ENCODE results near the gene PDCD7. TPM values are rescaled to one million over a fixed set of nuclear protein-coding genes. Genes with fewer than 3 reads are reported as not detected.
A peak's percentile ranks its signal among the peaks of the same experiment; 100 is the strongest.

Gene PDCD7
- polyA plus RNA-seq, 6 donors from 2014 or later = 7.7 to 20.7 (median 14.5) TPM

DNA sequence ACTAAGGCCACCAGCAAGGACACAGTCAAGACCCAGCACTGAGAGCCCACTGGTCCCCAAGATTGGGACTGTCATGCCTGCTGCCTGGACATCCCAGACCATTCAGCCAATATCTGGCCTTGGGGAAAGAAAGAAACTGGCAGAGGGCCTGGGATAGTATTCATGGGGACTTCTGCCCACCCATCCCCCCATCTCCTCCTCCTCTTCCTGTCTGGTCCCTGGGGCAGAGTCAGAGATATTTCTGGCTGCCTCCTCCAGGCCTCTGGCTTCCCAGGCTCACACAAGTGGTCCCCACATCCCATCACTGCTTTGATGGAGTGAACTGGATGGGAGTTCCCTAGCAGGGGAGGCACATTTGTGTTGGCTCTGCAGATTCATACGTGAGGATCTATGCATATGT is 61.6 kb downstream of the PDCD7 start:
- Mint-ChIP-seq H3K27me3 (peaks cover 17 to 28% (median 24%) of the 10 kb centered on the region in 3 donors), H3K36me3 (no peaks in the 10 kb centered on the region), H3K4me3 (no peak overlapping the region), H3K27ac (no peak overlapping the region), H3K4me1 (peaks cover 0 to 13% (median 12%) of the 10 kb centered on the region in 3 donors), H3K9me3 (no peaks in the 10 kb centered on the region)
- DNase-seq = no peak
- ATAC-seq (ENCODE audit: low read depth in 2 of 2) = no peak

DNA sequence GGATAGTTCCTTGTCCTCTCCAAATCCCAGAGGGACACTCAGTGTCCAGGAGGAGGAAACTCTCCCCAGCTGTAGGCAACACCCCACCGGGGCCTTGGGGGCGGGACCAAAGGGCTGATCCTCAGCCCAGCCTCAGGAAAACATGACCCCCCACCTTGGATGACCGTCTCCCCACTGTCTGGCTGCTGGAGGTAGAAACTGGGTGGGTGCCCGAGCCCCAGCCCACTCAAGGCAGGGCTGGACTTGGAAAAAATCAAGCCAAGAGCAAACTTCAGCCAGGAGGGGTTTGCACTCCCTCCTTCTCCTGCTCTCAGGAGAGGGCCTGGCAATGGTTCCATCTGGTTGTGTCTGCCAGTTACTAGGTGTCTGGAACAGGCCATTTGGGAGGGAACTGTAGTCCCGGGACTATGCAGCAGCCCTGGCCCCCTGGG is 62.2 kb downstream of the PDCD7 start:
- no peaks in the 10 kb centered on the region for H3K36me3 Mint-ChIP-seq
- H3K27ac Mint-ChIP-seq = no peak overlapping the region
- no peak overlapping the region for H3K4me3 Mint-ChIP-seq
- DNase-seq (no peak), ATAC-seq (ENCODE audit: low read depth in 2 of 2) (no peak)
- no peaks in the 10 kb centered on the region for H3K9me3 Mint-ChIP-seq
- H3K4me1 Mint-ChIP-seq = peaks cover 0 to 13% (median 13%) of the 10 kb centered on the region in 3 donors
- H3K27me3 Mint-ChIP-seq = peaks cover 15 to 27% (median 25%) of the 10 kb centered on the region in 3 donors

DNA sequence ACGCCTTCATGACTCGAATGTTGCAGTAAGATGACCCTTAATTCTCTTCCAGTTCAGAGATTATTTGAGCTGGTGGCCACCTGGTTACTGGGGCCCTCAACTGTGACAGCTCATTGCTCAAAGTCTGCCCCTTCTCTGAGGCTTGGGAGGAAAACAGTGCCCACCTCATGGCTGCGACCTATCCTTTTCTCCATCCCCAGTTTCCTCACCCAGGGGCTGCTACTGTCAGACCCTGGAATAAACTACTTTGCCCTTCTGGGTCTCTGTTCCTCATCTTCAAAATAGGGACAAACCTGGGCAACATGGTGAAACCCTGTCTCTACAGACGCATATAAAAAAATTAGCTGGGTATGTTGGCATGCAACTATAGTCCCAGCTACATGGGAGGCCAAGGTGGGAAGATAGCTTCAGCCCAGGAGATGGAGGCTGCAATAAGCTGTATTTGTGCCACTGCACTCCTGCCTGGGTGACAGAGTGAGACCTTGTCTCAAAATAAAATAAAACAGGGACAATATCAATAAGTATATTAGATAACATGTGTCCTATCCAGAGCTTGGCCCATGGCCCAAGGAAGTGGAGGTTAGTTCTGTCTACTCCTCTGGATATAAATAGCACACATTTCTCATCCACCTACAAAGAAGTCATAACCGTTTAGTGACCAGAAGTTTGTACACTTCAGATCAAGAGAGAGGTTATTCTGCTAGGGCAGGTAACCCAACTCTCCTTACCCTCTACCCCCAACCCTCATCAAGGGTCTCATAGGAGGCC is 63.6 kb downstream of the PDCD7 start:
- Mint-ChIP-seq H3K4me1 (peaks cover 0 to 10% (median 10%) of the 10 kb centered on the region in 3 donors), H3K4me3 (no peak overlapping the region), H3K9me3 (no peaks in the 10 kb centered on the region), H3K27me3 (peaks cover 22 to 35% (median 34%) of the 10 kb centered on the region in 3 donors), H3K27ac (no peak overlapping the region), H3K36me3 (no peaks in the 10 kb centered on the region)
- ATAC-seq (ENCODE audit: low read depth in 2 of 2) (no peak), DNase-seq (no peak)

DNA sequence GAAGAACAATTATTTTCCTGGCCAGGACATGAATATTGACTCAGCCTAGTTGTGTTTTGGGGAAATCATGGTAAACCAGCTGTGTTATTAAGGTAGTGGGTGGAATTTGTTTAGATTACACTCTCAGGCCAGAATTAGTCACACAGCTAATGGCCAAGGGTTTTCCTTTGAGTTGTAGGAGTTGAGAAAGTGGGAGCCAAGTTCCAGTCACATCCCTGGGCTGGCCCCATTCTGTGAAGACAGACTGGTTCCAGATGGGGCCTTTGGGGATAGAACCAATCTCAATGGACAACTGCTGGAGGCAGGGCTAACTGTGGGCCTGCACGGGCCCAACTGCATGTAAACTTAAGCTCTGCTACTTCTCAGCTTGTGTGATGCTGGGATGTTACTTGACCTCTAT is 64.4 kb downstream of the PDCD7 start:
- no peak for DNase-seq
- no peaks in the 10 kb centered on the region for H3K36me3 Mint-ChIP-seq
- no peak overlapping the region for H3K4me3 Mint-ChIP-seq
- peaks cover 22 to 35% (median 34%) of the 10 kb centered on the region in 3 donors for H3K27me3 Mint-ChIP-seq
- H3K27ac Mint-ChIP-seq = no peak overlapping the region
- no peaks in the 10 kb centered on the region for H3K9me3 Mint-ChIP-seq
- H3K4me1 Mint-ChIP-seq = peaks cover 0 to 10% (median 10%) of the 10 kb centered on the region in 3 donors
- no peak for ATAC-seq (ENCODE audit: low read depth in 2 of 2)

DNA sequence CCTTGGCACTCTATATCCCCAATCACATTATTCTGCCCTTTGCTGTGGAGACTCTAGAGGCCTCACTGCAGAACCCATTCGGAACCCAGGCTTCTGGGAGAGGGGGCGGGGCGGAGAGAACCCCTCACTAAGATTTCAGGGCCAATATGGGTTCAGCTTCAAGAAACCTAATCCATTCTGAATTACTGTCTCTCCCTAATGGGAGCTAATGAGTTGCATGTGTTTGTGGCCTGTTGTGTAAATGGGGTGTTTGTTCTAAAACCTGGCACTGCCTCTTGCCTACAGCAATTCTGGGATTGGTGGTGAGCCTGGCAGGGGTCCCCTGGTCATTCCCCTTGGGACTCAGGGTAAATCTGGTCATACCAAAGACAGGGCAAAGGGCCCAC is 65.2 kb downstream of the PDCD7 start:
- Mint-ChIP-seq H3K36me3 (no peaks in the 10 kb centered on the region), H3K4me3 (peak overlapping the region in 4 of 8 donors; percentile 56 to 73 (median 58)), H3K9me3 (no peaks in the 10 kb centered on the region), H3K27ac (no peak overlapping the region), H3K4me1 (peaks cover 0 to 10% (median 10%) of the 10 kb centered on the region in 3 donors), H3K27me3 (peaks cover 22 to 40% (median 34%) of the 10 kb centered on the region in 3 donors)
- DNase-seq (no peak), ATAC-seq (ENCODE audit: low read depth in 2 of 2) (no peak)

DNA sequence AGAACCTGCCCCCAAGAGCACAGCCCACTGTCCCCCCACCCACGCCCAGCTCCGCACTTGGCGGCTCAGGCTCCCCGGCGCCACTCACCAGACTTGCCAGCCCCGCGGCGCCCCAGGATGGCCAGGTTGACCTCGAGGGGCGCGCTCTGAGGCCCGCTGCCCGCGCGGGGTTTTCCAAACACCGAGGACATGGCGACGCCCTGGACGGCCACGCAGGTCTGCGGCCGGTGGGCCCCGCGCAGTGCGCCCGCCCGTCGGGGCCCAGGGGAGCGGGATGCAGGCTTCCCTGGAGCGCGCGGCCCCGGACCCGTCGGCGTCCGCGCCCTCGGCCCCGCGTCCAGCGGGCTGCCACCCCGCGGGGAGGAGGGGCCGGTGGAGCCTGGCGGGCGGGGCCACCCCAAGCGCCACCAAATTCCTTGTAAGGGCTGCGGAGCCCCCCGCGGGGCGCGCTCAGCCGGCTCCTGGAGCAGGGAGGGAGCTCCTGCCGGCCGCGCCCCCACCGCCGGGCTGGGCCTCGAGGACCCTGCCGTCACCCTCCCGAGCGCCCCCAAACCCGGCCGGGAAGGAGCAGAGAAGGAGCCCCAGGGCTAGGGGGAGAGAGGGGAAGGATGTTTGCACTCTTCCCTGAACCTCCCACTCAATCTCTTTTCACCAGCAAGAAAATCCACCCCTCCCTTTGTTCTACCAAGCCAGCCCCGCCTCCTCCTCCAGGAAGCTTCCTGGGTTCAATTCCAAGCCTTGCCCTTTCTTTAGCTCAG is 65.8 kb downstream of the PDCD7 start, which contains the start of gene RASL12:
TSS of gene RASL12 (minus strand) at position 347 of the 758 bp plus-strand sequence. CDS start at position 191, 156 bp downstream.
- peak within 1 kb of the TSS in 2 of 6 donors; percentile 26 to 76 for H3K27ac Mint-ChIP-seq
- H3K4me3 Mint-ChIP-seq = peak within 1 kb of the TSS in 6 of 8 donors; percentile 20 to 75 (median 61)
- no peak for ATAC-seq (ENCODE audit: low read depth in 2 of 2)
- peaks cover 22 to 43% (median 34%) of the 10 kb centered on the region in 3 donors for H3K27me3 Mint-ChIP-seq
- H3K36me3 Mint-ChIP-seq = no peaks in the 10 kb centered on the region
- H3K9me3 Mint-ChIP-seq = no peaks in the 10 kb centered on the region
- DNase-seq = no peak
- peaks cover 0 to 10% (median 10%) of the 10 kb centered on the region in 3 donors for H3K4me1 Mint-ChIP-seq

Other genes with a start within 250 kb of the PDCD7 start
- 1 to 10 TPM in 3 of 6 donors, under 1 TPM in 2, not detected in 1; 0.14 to 3.3 (median 1.3) TPM for gene ANKDD1A, start 221.9 kb downstream of the PDCD7 start, polyA plus RNA-seq (ENCODE audit: low read depth in 6 of 6)
- gene SPG21, start 143.9 kb downstream of the PDCD7 start, polyA plus RNA-seq (ENCODE audit: low read depth in 6 of 6) = 100 to 1,000 TPM; 190 to 258 (median 205) TPM
- gene MTFMT, start 104.2 kb downstream of the PDCD7 start, polyA plus RNA-seq (ENCODE audit: low read depth in 6 of 6) = 10 to 100 TPM; 16.3 to 25.2 (median 19.5) TPM
- not detected for gene SLC51B, start 88.4 kb downstream of the PDCD7 start, polyA plus RNA-seq (ENCODE audit: low read depth in 6 of 6)
- not detected for gene RASL12, start 65.8 kb downstream of the PDCD7 start, polyA plus RNA-seq (ENCODE audit: low read depth in 6 of 6)
- not detected for gene KBTBD13, start 57.1 kb downstream of the PDCD7 start, polyA plus RNA-seq (ENCODE audit: low read depth in 6 of 6)
- gene UBAP1L, start 18.6 kb downstream of the PDCD7 start, polyA plus RNA-seq (ENCODE audit: low read depth in 6 of 6) = under 1 TPM in 4 of 6 donors, not detected in 2; 0.04 to 0.52 (median 0.24) TPM
- 10 to 100 TPM; 21.1 to 33.5 (median 29.6) TPM for gene CLPX, start 51.5 kb upstream of the PDCD7 start, polyA plus RNA-seq (ENCODE audit: low read depth in 6 of 6)
- not detected for gene CILP, start 77.7 kb upstream of the PDCD7 start, polyA plus RNA-seq (ENCODE audit: low read depth in 6 of 6)
- gene PARP16, start 153.1 kb upstream of the PDCD7 start, polyA plus RNA-seq (ENCODE audit: low read depth in 6 of 6) = 10 to 100 TPM; 18.6 to 32.9 (median 27.6) TPM
- gene RNU5A-1, start 162.2 kb upstream of the PDCD7 start, polyA plus RNA-seq (ENCODE audit: low read depth in 6 of 6) = not detected
- gene RNU5B-1, start 170.9 kb upstream of the PDCD7 start, polyA plus RNA-seq (ENCODE audit: low read depth in 6 of 6) = not detected
- not detected for gene IGDCC3, start 244.2 kb upstream of the PDCD7 start, polyA plus RNA-seq (ENCODE audit: low read depth in 6 of 6)

Data from naive B cell (primary cell).